Neural progenitor cell (in vitro differentiated cells): ENCODE measurements around the gene HADH.

ENCODE experiments used
- CTCF ChIP-seq: fragments of 200-600 bp; sonication (generic); IDR thresholded peaks from 2 replicates; pipeline ENCODE4 v1.5.1; 2017; ENCODE audit warnings: antibody characterized with exemption, mild to moderate bottlenecking
- EZH2 ChIP-seq: fragments of 200-600 bp; sonication (generic); IDR thresholded peaks from 2 replicates; pipeline ENCODE4 v1.6.1; 2017; ENCODE audit warnings: antibody characterized with exemption, mild to moderate bottlenecking, moderate library complexity
- EZH2phosphoT487 ChIP-seq: fragments of 200-600 bp; sonication (generic); IDR thresholded peaks from 2 replicates; pipeline ENCODE4 v1.6.1; 2017; ENCODE audit warnings: antibody characterized with exemption

GRCh38 chr4:107972605-107973004, 17.1 kb upstream of the HADH start:
- TF ChIP-seq EZH2, result no peak
- no peak for TF ChIP-seq CTCF
- TF ChIP-seq EZH2phosphoT487, result no peak
